GM12878 (cell line): ENCODE data around the gene TPCN1. TPM values are rescaled to one million over a fixed set of nuclear protein-coding genes. Genes with fewer than 3 reads are reported as not detected.

ENCODE experiments used
- ATAC-seq: fragments of 200-7000 bp; cut with Tn5 transposase; 3 replicates; pipeline ENCODE4 v1.9.1; 2020; ENCODE audit warnings: mild to moderate bottlenecking, moderate library complexity
- BruUV-seq: library from RNA; stranded (reverse); fragments of 400-500 nt; replicated peaks from 2 replicates; lab custom pipeline; 2021; lab: Mats Ljungman, UMichigan
- CTCF ChIA-PET: fragments of 300-600 bp; sonication (Branson Sonifier 250); formaldehyde crosslinking; extraction: SDS; loops from one replicate; lab custom pipeline; 2021; ENCODE audit warnings: inconsistent platforms; lab: Yijun Ruan, JAX
- POLR2A ChIA-PET: fragments of 350-600 bp; formaldehyde crosslinking; extraction: SDS; loops from one replicate; lab custom pipeline; 2021; ENCODE audit warnings: inconsistent platforms; lab: Charles Lee
- RAD21 ChIA-PET: fragments of 300-600 bp; sonication (Branson Sonifier 250); formaldehyde crosslinking; loops from one replicate; lab custom pipeline; 2023; ENCODE audit warnings: antibody characterized with exemption; ENCODE audit not compliant: unreplicated experiment; lab: Charles Lee
- SMC1A ChIA-PET: fragments of 300-600 bp; sonication (Branson Sonifier 250); formaldehyde crosslinking; loops from one replicate; lab custom pipeline; 2023; ENCODE audit not compliant: unreplicated experiment, uncharacterized antibody; lab: Charles Lee
- DNase-seq: peaks from one replicate; pipeline ENCODE4 v3.0.0-alpha.2; 2011; ENCODE audit warnings: low read depth, low spot score
- FAIRE-seq: peaks from 3 replicates; lab custom pipeline; 2011; peaks lifted over from hg19 to GRCh38; lab: Jason Lieb, UNC
- H2AFZ ChIP-seq: 2 replicates; pipeline ENCODE4 v1.6.0; 2011; ENCODE audit warnings: low read depth, low read length, control low read depth; ENCODE audit not compliant: control insufficient read depth
- H3K27ac ChIP-seq: 2 replicates; pipeline ENCODE4 v1.5.1; 2011; ENCODE audit warnings: control low read depth; ENCODE audit not compliant: control insufficient read depth, insufficient read depth
- H3K27me3 ChIP-seq, 2 experiments: replicated peaks in 1 of 2; 2 replicates each; pipeline versions ENCODE4 v1.6.0 to v1.6.1; 2011; ENCODE audit warnings: low read length in 1 of 2; ENCODE audit not compliant: control insufficient read depth in 2 of 2, insufficient read depth in 2 of 2
- H3K36me3 ChIP-seq, 2 experiments: 2 replicates each; pipeline ENCODE4 v1.5.1; 2011; ENCODE audit warnings: low read length in 1 of 2; ENCODE audit not compliant: control insufficient read depth in 2 of 2, insufficient read depth in 2 of 2
- H3K4me1 ChIP-seq: 2 replicates; pipeline ENCODE4 v1.6.1; 2011; ENCODE audit warnings: mild to moderate bottlenecking, low read length, moderate library complexity, mixed read lengths; ENCODE audit not compliant: control insufficient read depth, insufficient read depth
- H3K4me2 ChIP-seq: 2 replicates; pipeline ENCODE4 v1.6.0; 2011; ENCODE audit warnings: control low read depth; ENCODE audit not compliant: control insufficient read depth, insufficient read depth
- H3K4me3 ChIP-seq: fragments of 200-600 bp; sonication (generic); 2 replicates; pipeline ENCODE4 v1.5.1; 2016
- H3K79me2 ChIP-seq: 2 replicates; pipeline ENCODE4 v1.6.0; 2011; ENCODE audit warnings: low read length; ENCODE audit not compliant: control insufficient read depth, insufficient read depth
- H3K9ac ChIP-seq: 2 replicates; pipeline ENCODE4 v1.8.0; 2011; ENCODE audit warnings: low read length, control low read depth, mixed read lengths; ENCODE audit not compliant: control insufficient read depth, insufficient read depth
- H3K9me3 ChIP-seq: replicated peaks from 3 replicates; pipeline ENCODE4 v1.5.1; 2011; ENCODE audit warnings: mild to moderate bottlenecking, low read length; ENCODE audit not compliant: control insufficient read depth, insufficient read depth
- H4K20me1 ChIP-seq: 2 replicates; pipeline ENCODE4 v1.6.0; 2011; ENCODE audit not compliant: control insufficient read depth, insufficient read depth
- BACH1 ChIP-seq: fragments of 450-650 bp; IDR thresholded peaks from 2 replicates; pipeline ENCODE4 v1.6.1; 2017; ENCODE audit warnings: mild to moderate bottlenecking, borderline replicate concordance
- BMI1 ChIP-seq: fragments of 450-650 bp; IDR thresholded peaks from 2 replicates; pipeline ENCODE4 v1.6.1; 2016; ENCODE audit warnings: mild to moderate bottlenecking, moderate library complexity, borderline replicate concordance
- ETV6 ChIP-seq, 2 experiments: fragments of 450-650 bp in 1 of 2; IDR thresholded peaks in 1 of 2; conservative IDR thresholded peaks in 1 of 2; 2 replicates each; pipeline ENCODE4 v1.6.1; 2014; ENCODE audit warnings: antibody characterized with exemption in 1 of 2, borderline replicate concordance in 1 of 2, low read depth in 1 of 2, mild to moderate bottlenecking in 1 of 2, moderate library complexity in 1 of 2
- FOXK2 ChIP-seq: fragments of 450-650 bp; IDR thresholded peaks from 2 replicates; pipeline ENCODE4 v1.6.1; 2017; ENCODE audit warnings: mild to moderate bottlenecking, moderate library complexity
- IKZF2 ChIP-seq, 2 experiments: fragments of 450-650 bp; IDR thresholded peaks; 2 replicates each; pipeline ENCODE4 v1.6.1; 2017; ENCODE audit warnings: mild to moderate bottlenecking in 2 of 2, moderate library complexity in 2 of 2
- JUND ChIP-seq: IDR thresholded peaks from 2 replicates; pipeline ENCODE4 v1.6.1; 2012; ENCODE audit warnings: low read depth, mild to moderate bottlenecking, low read length, improper control_type of control experiment, moderate library complexity
- KDM1A ChIP-seq: fragments of 200-600 bp; sonication (generic); IDR thresholded peaks from 2 replicates; pipeline ENCODE4 v1.6.1; 2016; ENCODE audit warnings: borderline replicate concordance
- KLF5 ChIP-seq: fragments of 450-650 bp; IDR thresholded peaks from 2 replicates; pipeline ENCODE4 v1.6.1; 2014; ENCODE audit warnings: mild to moderate bottlenecking; ENCODE audit not compliant: partially characterized antibody
- MXI1 ChIP-seq: fragments of 150-350 bp; IDR thresholded peaks from 2 replicates; pipeline ENCODE4 v1.6.1; 2011; ENCODE audit warnings: low read depth, mild to moderate bottlenecking, inconsistent platforms, low read length, improper control_type of control experiment
- MYB ChIP-seq: fragments of 150-350 bp; IDR thresholded peaks from 2 replicates; pipeline ENCODE4 v1.6.1; 2014; ENCODE audit warnings: mild to moderate bottlenecking, low read depth, low read length, borderline replicate concordance
- POLR2A ChIP-seq: IDR thresholded peaks from 2 replicates; pipeline ENCODE4 v1.6.1; 2011; ENCODE audit warnings: low read depth, mild to moderate bottlenecking, low read length
- POLR2AphosphoS2 ChIP-seq: IDR thresholded peaks from 2 replicates; pipeline ENCODE4 v1.6.1; 2011; ENCODE audit warnings: low read depth, mild to moderate bottlenecking, low read length, improper control_type of control experiment, moderate library complexity
- RAD51 ChIP-seq: fragments of 450-650 bp; IDR thresholded peaks from 2 replicates; pipeline ENCODE4 v1.6.1; 2016; ENCODE audit warnings: moderate library complexity, mild to moderate bottlenecking, inconsistent platforms
- SREBF1 ChIP-seq: IDR thresholded peaks from 2 replicates; pipeline ENCODE4 v1.6.1; 2012; ENCODE audit warnings: mild to moderate bottlenecking, low read length
- STAT3 ChIP-seq: IDR thresholded peaks from 2 replicates; pipeline ENCODE4 v1.6.1; 2011; ENCODE audit warnings: low read depth, low read length, improper control_type of control experiment
- TAF1 ChIP-seq: IDR thresholded peaks from 2 replicates; pipeline ENCODE4 v1.6.1; 2011; ENCODE audit warnings: mild to moderate bottlenecking, low read depth, low read length, borderline replicate concordance
- ZBTB4 ChIP-seq: fragments of 450-650 bp; formaldehyde crosslinking; IDR thresholded peaks from 2 replicates; pipeline ENCODE4 v1.4.0; 2022; ENCODE audit warnings: mild to moderate bottlenecking, moderate library complexity
- WGBS: methylation state at CpG from one replicate; pipeline ENCODE4 v1.1.6; 2016; ENCODE audit warnings: low lambda C conversion rate; ENCODE audit not compliant: insufficient replicate concordance, insufficient coverage; ENCODE audit errors: missing lambda C conversion rate; 5-methylcytosine and 5-hydroxymethylcytosine counted together
- in situ Hi-C: fragments of 300-500 bp; cut with MboI; formaldehyde crosslinking; loops from 9 replicates; pipeline ENCODE4 v1.14.3; 2018; ENCODE audit warnings: mixed read lengths
- intact Hi-C: fragments of 100-400 bp; cut with micrococcal nuclease; formaldehyde crosslinking; loops from one replicate; pipeline ENCODE4 v1.14.2; 2022; ENCODE audit not compliant: unreplicated experiment
- polyA plus RNA-seq, 11 experiments: library from polyadenylated mRNA; depleted of rRNA in 4 of 11; unstranded in 6 of 11; stranded (reverse) in 5 of 11; fragments of >200 nt; fragmentation: Nextera tagmentation in 4 of 11; fragmentation: Illumina TruSeq in 1 of 11; extraction: Ambion mirVana in 4 of 11; extraction: Trizol in 1 of 11; gene quantifications; 1 replicate in 1 of 11; 2 replicates in 10 of 11; pipeline versions ENCODE4 v1.2.1 to v1.2.3, GENCODE V29; 2011 to 2016; ENCODE audit warnings: inconsistent platforms in 2 of 11, missing spikeins in 2 of 11, low read depth in 1 of 11
- total RNA-seq, 4 experiments: library from RNA; depleted of rRNA in 3 of 4; stranded (reverse); fragments of >200 nt in 3 of 4; fragmentation: Illumina TruSeq in 1 of 4; extraction: Trizol in 1 of 4; gene quantifications; 2 replicates each; pipeline versions ENCODE4 v1.2.1 to v1.2.3, GENCODE V29; 2013 to 2021

TPCN1 gene
- total and polyA plus RNA-seq, 10 of the 15 experiments (the other 5 are each of a cell fraction or from before 2014, with no cell fraction given), result 0.79 to 30.9 (median 19.4) TPM

- 92% methylated on average over 12 of the region's 12 CpGs for WGBS
- Histone ChIP-seq H3K9ac (no peak overlapping the region), H3K4me1 (peaks cover 3% of the 10 kb centered on the region; the same call in 1 of the 2 replicates), H4K20me1 (no peaks in the 10 kb centered on the region), H3K27ac (no peak overlapping the region), H3K4me3 (no peak overlapping the region), H3K4me2 (no peak overlapping the region)
- no peak for DNase-seq
- SMC1A ChIA-PET, result interaction anchor here (1.0 to 1.1 kb wide), 2 partner anchors 13 to 43 kb away, joined by 3 to 4 read pairs; no protein-coding TSS in a partner anchor
- no TSS peak for BruUV-seq
- intact Hi-C loops (no loop called here), in situ Hi-C loops (no loop called here)
- FAIRE-seq, result no peak
- TF ChIP-seq ZBTB4 (no peak), KLF5 (no peak), JUND (no peak), MXI1 (no peak), IKZF2 (IDR thresholded peaks at IDR 0.05) (no peak), POLR2A (no peak), BACH1 (no peak), MYB (no peak), SREBF1 (no peak), BMI1 (no peak), ETV6 (conservative IDR thresholded peaks at IDR 0.05 in 1 of 2, IDR thresholded peaks at IDR 0.05 in 1 of 2; ENCODE audit: borderline replicate concordance in 1 of 2, low read depth in 1 of 2) (no peak), POLR2AphosphoS2 (no peak), TAF1 (no peak), RAD51 (no peak), STAT3 (no peak), KDM1A (no peak), FOXK2 (no peak)
- TF ChIP-seq, all 136 proteins: peak for 0
- ATAC-seq, result no peak
- Histone ChIP-seq H3K27me3 (no peaks in the 10 kb centered on the region), H3K36me3 (peaks cover 4 to 13% of the 10 kb centered on the region in 2 experiments), H2AFZ (no peak overlapping the region), H3K9me3 (no peaks in the 10 kb centered on the region), H3K79me2 (no peaks in the 10 kb centered on the region; the same call in 1 of the 2 replicates)
- ChIA-PET CTCF (interaction anchor here (1.1 kb wide), 1 partner anchor 19 kb away, joined by 3 read pairs; a partner anchor contains a TSS), RAD21 (interaction anchor here (1.5 kb wide), 1 partner anchor 18 kb away, joined by 3 read pairs; no protein-coding TSS in a partner anchor), POLR2A (interaction anchor here (1.1 kb wide), 1 partner anchor 17 kb away, joined by 3 read pairs; no protein-coding TSS in a partner anchor)
Measured at GRCh38 chr12:113239811-113240331, 18.6 kb downstream of the TPCN1 start.
